Testis (tissue), 3 donors: ENCODE data around the gene ST8SIA1. TPM values are rescaled to one million over a fixed set of nuclear protein-coding genes. Genes with fewer than 3 reads are reported as not detected.

ENCODE experiments used
- DNase-seq: peaks from one replicate; pipeline ENCODE4 v3.0.0-alpha.2; 2019
- H3K27ac ChIP-seq, 2 donors: fragments of 200-600 bp; sonication (generic); one replicate each; pipeline ENCODE4 v1.5.1; 2019
- H3K27me3 ChIP-seq: fragments of 200-600 bp; sonication (generic); one replicate; pipeline ENCODE4 v1.5.1; 2019
- H3K36me3 ChIP-seq: fragments of 200-600 bp; sonication (generic); one replicate; pipeline ENCODE4 v1.5.1; 2017; ENCODE audit warnings: low read depth; ENCODE audit errors: missing control alignments
- H3K4me1 ChIP-seq: fragments of 200-600 bp; sonication (generic); one replicate; pipeline ENCODE4 v1.5.1; 2019
- H3K4me3 ChIP-seq, 2 donors: fragments of 200-600 bp; sonication (generic); one replicate each; pipeline ENCODE4 v1.5.1; 2017 to 2019
- H3K9me3 ChIP-seq: fragments of 200-600 bp; sonication (generic); one replicate; pipeline ENCODE4 v1.5.1; 2017
- CTCF ChIP-seq, 3 experiments: fragments of 450-650 bp in 2 of 3; fragments of 200-600 bp in 1 of 3; sonication (generic) in 1 of 3; IDR thresholded peaks; one replicate each; pipeline ENCODE4 v1.5.1; 2016 to 2019; ENCODE audit warnings: antibody characterized with exemption in 3 of 3, mild to moderate bottlenecking in 2 of 3, moderate library complexity in 1 of 3
- POLR2A ChIP-seq: fragments of 450-650 bp; IDR thresholded peaks from one replicate; pipeline ENCODE4 v1.6.1; 2017; ENCODE audit warnings: antibody characterized with exemption, mild to moderate bottlenecking, moderate library complexity
- WGBS, 2 donors: methylation state at CpG; one replicate each; pipeline ENCODE4 v1.1.5; 2018; 5-methylcytosine and 5-hydroxymethylcytosine counted together
- intact Hi-C: fragments of 100-400 bp; cut with DNase I; formaldehyde crosslinking; loops from one replicate; pipeline ENCODE4 v1.15.1; 2023; ENCODE audit warnings: low total_unique reads
- polyA plus RNA-seq: library from polyadenylated mRNA; stranded (reverse); fragments of 350-450 nt; fragmentation: Illumina TruSeq; extraction: RNeasy Lipid Tissue Mini Kit (QIAGEN cat#74804); gene quantifications from one replicate; pipeline ENCODE4 v1.2.3, GENCODE V29; 2014; ENCODE audit warnings: low read depth, low replicate concordance; ENCODE audit not compliant: insufficient read depth
- total RNA-seq, 2 donors: library from RNA; depleted of rRNA; stranded (reverse); fragments of >200 nt; gene quantifications; one replicate each; pipeline ENCODE4 v1.2.3, GENCODE V29; 2016

ST8SIA1 gene
- total and polyA plus RNA-seq, 3 donors from 2014 or later, result 6.5 to 13.6 (median 12.0) TPM

- Histone ChIP-seq H3K4me3 (no peak overlapping the region), H3K4me1 (peaks cover 6% of the 10 kb centered on the region), H3K27ac (no peak overlapping the region), H3K36me3 (no peaks in the 10 kb centered on the region), H3K9me3 (no peaks in the 10 kb centered on the region), H3K27me3 (no peaks in the 10 kb centered on the region)
- WGBS, 2 donors, result 35 to 37% methylated on average over 10 of the region's 10 CpGs
- intact Hi-C loops, result no loop called here
- no peak for DNase-seq
- TF ChIP-seq POLR2A, result no peak
Observed at GRCh38 chr12:22333186-22333712, 1.3 kb downstream of the ST8SIA1 start.

DNA sequence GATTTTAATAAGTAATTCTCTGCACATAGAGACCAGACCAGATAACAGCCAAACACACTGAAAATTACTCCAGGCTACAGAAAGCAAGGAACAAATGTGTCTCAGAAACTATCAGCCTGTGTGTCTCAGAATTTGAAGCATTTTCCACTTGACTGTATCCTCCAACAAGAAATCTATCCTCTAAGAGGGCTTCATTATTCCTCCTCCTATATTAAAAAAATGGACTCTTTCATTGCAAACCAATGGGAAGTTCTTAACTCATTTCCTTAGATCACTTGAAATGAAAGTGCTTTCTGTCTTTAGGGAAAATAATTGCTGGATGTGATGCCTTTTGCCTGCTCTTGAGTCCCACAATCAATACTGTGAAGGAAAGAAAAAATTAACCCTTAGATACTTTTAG is 2.3 kb downstream of the ST8SIA1 start:
- peaks cover 6% of the 10 kb centered on the region for H3K4me1 ChIP-seq
- intact Hi-C loops, result no loop called here
- H3K27me3 ChIP-seq, result no peaks in the 10 kb centered on the region
- no peak for DNase-seq
- no peak overlapping the region for H3K27ac ChIP-seq
- no peak for TF ChIP-seq CTCF (IDR thresholded peaks at IDR 0.05)
- TF ChIP-seq POLR2A, result no peak
- no peaks in the 10 kb centered on the region for H3K9me3 ChIP-seq
- H3K36me3 ChIP-seq, result no peaks in the 10 kb centered on the region
- H3K4me3 ChIP-seq, result no peak overlapping the region

- no peak overlapping the region for H3K27ac ChIP-seq
- DNase-seq, result no peak
- intact Hi-C loops, result no loop called here
- no peak overlapping the region for H3K4me3 ChIP-seq
- 83 to 88% methylated on average over 4 of the region's 4 CpGs for WGBS, 2 donors
- H3K9me3 ChIP-seq, result no peaks in the 10 kb centered on the region
- TF ChIP-seq CTCF (IDR thresholded peaks at IDR 0.05), result no peak
- TF ChIP-seq POLR2A, result no peak
- no peaks in the 10 kb centered on the region for H3K27me3 ChIP-seq
- no peaks in the 10 kb centered on the region for H3K36me3 ChIP-seq
- peaks cover 6% of the 10 kb centered on the region for H3K4me1 ChIP-seq
Observed at GRCh38 chr12:22329621-22330020, 4.9 kb downstream of the ST8SIA1 start.

DNA sequence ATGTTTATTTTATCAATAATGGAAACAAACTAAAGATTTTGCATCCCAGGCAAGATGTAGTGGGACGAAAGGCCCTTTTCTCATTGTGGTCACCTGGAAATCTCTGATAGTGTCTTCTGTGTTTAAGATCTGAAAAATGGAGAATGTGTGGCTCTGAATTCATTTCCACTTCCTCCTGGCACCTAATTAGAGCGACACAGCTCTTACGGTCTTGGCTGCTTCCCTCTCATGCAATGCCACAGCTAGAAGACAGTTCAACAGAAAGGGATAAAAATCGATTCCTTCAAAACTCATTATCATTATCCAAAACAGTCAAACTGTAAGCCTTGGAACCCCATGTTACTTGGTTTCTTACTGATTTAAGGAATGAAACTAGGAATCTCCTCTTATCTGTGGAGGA is 9.3 kb downstream of the ST8SIA1 start:
- Histone ChIP-seq H3K4me1 (no peaks in the 10 kb centered on the region), H3K36me3 (no peaks in the 10 kb centered on the region), H3K27me3 (no peaks in the 10 kb centered on the region), H3K27ac (no peak overlapping the region), H3K4me3 (no peak overlapping the region), H3K9me3 (no peaks in the 10 kb centered on the region)
- 77 to 83% methylated on average over 4 of the region's 4 CpGs for WGBS, 2 donors
- no peak for TF ChIP-seq CTCF (IDR thresholded peaks at IDR 0.05)
- TF ChIP-seq POLR2A, result no peak
- intact Hi-C loops, result no loop called here
- DNase-seq, result no peak

GRCh38 chr12:22322091-22322490 is 12.4 kb downstream of the ST8SIA1 start:
- Histone ChIP-seq H3K4me1 (no peaks in the 10 kb centered on the region), H3K27me3 (no peaks in the 10 kb centered on the region), H3K9me3 (no peaks in the 10 kb centered on the region), H3K27ac (no peak overlapping the region), H3K4me3 (no peak overlapping the region), H3K36me3 (no peaks in the 10 kb centered on the region)
- WGBS, 2 donors, result 79 to 93% methylated on average over 6 of the region's 6 CpGs
- no peak for TF ChIP-seq CTCF (IDR thresholded peaks at IDR 0.05)
- TF ChIP-seq POLR2A, result no peak
- intact Hi-C loops, result no loop called here
- no peak for DNase-seq
